GM21447 (cell line): ENCODE data around the gene ARHGEF16.

Source experiments
- ATAC-seq: cut with Tn5 transposase; IDR thresholded peaks from one replicate; pipeline ENCODE4 v1.9.1; 2021; ENCODE audit not compliant: unreplicated experiment

ARHGEF16 gene

DNA sequence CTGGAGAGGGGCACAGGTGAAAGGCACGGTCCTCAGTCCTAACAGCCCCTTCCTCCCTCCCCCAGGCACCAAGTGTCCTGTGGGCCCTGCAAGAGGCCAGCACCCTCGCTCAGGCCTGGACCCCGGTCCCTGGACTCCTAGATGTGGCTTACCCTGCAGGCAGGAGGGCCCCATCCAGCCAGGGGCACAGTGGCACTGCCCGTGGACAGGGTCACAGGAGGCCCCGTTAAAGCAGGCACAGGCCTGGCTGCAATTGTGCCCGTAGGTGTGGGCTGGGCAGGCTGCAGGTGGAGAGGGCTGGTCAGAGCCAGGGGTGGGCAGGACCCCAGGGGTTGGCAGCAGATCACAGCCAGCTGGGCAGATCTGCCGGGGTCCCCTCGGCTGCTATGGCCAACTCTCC, 44.5 kb downstream of the ARHGEF16 start:
- ATAC-seq: no peak

DNA sequence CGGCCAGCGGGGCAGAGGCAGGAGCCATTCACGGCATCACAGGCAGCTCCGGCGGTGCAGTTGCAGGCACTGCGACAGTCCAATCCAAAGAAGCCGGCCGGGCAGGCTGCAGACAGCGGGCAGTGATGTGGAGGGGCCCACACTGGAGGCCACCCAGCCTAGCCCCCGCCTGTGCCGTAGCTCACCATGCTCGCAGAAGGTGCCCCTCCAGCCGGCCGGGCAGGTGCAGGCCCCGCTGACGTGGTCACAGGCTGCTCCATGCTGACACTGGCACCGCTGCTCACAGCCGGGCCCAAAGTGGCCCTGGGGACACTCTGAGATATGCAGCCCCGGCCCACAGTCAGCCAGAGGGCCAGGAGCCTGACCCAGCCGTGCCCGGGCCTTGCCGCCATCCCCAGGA, 45.1 kb downstream of the ARHGEF16 start:
- ATAC-seq: no peak

GRCh38 chr1:3500265-3500835, 45.9 kb downstream of the ARHGEF16 start:
- no peak for ATAC-seq

DNA sequence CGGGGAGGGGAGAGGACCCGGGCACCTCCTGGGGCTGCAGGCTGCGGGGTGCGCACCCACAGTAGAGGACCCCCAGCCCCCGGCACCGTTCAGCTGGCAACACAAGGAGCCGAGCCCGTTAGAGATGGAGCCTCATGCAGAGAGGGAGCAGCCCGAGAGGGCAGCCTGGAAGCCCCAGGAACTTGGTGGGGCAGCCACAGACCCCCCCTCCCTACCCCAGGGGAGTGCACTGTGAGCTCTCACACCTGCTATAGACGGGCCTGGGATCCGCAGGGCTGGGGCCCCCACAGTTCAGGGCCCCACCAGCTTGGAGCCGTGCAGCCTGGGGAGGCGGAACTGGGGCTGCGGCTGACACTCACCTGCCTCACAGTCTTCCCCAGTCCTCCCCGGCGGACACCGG, 47.0 kb downstream of the ARHGEF16 start:
- no peak for ATAC-seq

DNA sequence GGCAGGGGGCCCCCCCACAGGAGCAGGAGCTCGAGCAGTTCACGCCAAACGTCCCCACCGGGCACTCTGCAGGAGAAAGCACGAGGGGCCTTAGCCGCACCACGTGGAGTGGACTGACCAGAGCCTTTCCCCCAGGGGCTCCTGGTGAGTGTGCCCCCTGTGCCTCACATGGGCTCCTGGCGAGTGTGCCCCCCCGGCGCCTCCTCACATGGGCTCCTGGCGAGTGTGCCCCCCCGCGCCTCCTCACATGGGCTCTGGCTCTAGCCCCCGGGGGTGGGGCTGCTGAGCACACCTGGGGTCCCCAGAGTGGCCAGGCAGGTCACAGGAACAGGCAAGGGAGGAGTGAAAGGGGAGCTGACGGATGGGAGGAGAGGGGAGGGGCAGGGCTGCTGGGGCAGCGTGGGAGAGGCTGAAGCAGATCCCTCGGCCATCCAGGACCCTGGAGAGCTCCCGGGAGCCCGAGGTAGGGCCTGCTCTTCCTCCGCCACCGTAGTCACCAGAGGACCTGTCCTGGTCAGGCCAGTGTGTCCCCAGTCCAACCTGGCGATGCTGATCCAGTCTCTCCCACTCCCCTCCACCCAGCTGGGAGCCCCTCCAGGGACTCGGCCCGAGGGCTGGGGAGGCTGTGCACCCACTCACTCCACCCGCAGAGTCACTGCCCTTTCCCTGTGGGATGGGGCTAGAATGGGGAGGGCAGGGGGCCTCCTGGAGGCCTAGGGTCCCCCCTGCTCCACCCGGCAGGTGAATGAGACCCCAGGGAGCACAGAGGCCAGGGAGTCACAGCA, 47.6 kb downstream of the ARHGEF16 start:
- no peak for ATAC-seq

- ATAC-seq: no peak
Measured at GRCh38 chr1:3502641-3503524, 48.4 kb downstream of the ARHGEF16 start.

- no peak for ATAC-seq
Measured at GRCh38 chr1:3503525-3503886, 49.0 kb downstream of the ARHGEF16 start.

DNA sequence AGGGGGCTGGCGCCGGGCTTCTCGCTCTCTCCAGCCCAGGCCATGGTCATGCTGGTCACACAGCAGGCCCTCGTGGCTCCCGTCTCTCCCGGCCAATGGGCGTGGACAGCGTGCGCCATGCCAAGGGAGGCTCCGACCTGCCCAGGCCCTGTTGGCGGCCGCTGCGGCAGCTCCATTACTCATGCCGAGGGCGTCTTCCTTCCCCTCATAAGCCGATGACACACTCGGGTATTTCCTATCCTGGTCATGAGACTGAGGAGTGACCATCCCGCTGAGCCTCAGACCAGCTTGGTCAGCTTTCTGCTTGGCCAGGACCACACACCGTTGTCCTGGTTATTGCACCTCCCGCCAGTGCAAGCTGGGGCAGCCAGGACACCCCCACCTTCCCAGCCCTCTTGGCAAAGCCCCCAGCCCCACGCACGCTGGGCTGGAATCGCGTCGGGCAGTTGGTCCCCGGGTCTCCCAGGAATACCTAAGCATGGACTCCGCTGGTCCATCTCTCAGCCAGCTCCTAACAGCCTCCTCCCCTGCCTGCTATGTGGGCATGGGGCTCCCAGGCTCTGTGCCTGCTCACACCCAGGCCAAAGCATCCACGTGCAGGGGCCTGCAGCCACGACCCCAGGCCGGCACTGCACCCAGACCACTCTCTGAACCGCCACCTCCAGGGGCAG, 49.8 kb downstream of the ARHGEF16 start:
- ATAC-seq: no peak

DNA sequence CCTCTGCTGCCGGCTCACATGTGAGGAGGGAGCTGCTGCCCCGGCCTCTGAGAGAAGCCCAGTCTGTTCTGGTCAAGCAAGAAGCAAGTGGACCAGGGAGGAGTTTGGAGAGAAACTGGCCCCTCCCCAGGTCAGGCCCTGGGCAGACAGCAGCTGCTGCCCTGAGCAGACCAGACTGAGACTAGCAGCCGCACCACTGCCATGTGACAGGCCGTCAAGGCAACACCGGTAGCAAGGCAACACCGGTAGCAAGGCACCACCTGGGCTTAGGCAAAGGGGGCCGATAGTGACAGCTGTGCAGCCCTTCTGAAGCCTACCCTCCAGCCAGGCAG, 50.3 kb downstream of the ARHGEF16 start:
- no peak for ATAC-seq

DNA sequence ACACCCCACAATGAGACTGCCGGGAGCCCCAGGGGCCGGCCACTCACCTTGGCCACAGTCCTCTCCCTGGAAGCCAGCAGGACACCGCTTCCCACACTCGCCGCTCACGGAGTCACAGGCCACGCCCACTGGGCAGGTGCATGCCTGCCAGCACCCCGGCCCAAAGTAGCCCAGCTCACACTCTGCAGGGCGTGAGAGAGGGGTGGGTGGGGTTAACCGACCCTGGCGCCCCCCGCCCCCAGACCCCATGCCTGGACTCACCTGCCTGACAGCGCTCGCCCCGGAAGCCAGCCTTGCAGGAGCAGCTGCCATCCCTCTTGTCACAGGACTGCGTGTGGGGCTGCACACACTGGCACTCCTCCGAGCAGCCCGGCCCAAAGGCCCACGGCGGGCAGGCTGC, 50.7 kb downstream of the ARHGEF16 start:
- ATAC-seq: no peak

- ATAC-seq: no peak
Measured at GRCh38 chr1:3506041-3506440, 51.6 kb downstream of the ARHGEF16 start.

DNA sequence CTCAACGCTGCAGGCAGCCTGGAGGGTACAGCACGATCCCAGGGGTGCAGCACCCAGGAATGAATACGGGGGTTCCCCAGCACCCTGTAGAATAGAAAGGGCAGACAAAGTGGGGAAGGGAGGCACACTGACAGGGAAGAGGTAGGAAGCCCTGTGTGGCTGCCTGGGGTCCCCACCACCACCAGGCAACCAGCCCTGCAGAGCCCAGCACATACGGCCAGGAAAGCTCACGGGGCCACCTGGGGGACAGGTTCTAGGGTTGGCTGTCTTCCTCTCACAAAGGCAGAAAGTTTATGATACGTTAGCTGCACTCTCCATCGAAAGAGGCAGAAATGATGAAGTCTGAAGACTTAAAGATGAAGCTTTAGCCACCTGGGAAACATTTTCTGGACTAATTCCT, 52.5 kb downstream of the ARHGEF16 start:
- ATAC-seq: no peak

GRCh38 chr1:3507636-3508275, 53.3 kb downstream of the ARHGEF16 start:
- no peak for ATAC-seq

GRCh38 chr1:3508757-3509415, 54.4 kb downstream of the ARHGEF16 start:
- no peak for ATAC-seq

DNA sequence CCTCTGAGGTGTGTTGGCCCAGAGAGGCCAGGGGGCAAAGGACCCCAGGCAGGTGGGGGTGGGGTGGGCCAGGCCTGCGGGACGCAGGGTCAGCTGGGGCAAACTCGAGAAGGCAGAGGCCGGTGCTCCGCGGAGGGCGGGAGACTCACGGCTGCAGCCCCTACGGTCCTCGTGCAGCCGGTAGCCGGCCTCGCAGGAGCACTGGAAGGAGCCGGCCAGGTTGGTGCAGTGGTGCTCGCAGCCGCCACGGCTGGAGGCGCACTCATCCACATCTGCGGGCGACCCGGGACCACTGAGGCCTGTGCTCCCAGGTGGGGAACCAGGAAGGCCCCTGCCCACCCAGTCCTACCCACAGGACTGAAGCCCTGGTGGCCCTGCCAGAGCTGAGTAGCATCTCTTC, 55.3 kb downstream of the ARHGEF16 start:
- ATAC-seq: no peak

- ATAC-seq: no peak
Measured at GRCh38 chr1:3510136-3510955, 55.9 kb downstream of the ARHGEF16 start.

- ATAC-seq: no peak
Measured at GRCh38 chr1:3510956-3511250, 56.4 kb downstream of the ARHGEF16 start.

- no peak for ATAC-seq
Measured at GRCh38 chr1:3511306-3511705, 56.8 kb downstream of the ARHGEF16 start.

GRCh38 chr1:3511856-3512255, 57.4 kb downstream of the ARHGEF16 start:
- no peak for ATAC-seq

DNA sequence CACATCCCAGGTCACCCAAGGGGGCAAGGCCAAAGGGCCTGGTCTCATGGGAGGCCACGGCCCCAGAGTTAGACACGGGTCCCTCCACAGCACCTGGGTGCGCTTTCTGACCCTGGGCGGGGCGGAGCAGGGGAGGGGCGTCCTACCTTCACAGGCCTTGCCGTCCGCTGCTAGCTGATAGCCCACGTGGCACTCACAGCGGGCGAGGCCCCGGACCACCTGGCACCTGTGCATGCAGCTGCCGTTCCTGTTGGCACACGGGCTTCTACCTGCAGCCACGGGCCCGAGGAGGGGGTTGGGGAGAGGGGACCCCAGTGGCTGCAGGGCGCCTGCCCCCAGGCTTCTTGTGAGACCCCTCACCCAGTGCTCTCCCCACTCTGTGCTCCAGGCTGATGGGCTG, 59.9 kb downstream of the ARHGEF16 start:
- no peak for ATAC-seq
